ENCODE data around the gene IL9R.
"Not testable (repeated sequence)": the region's sequence is repeated elsewhere in the genome, so short reads cannot be mapped to it uniquely, and the experiment has no call there.

The IL9R gene

GRCh38 chrX:155999751-156000150 is 2.3 kb downstream of the IL9R start:
- DNase-seq: not testable (repeated sequence)

GRCh38 chrX:156000361-156000926 is 2.9 kb downstream of the IL9R start:
- no peak for DNase-seq

- DNase-seq: no peak
These were observed 3.6 kb downstream of the IL9R start for GRCh38 chrX:156001001-156001666.

GRCh38 chrX:156001667-156002021 is 4.1 kb downstream of the IL9R start:
- DNase-seq: no peak

GRCh38 chrX:156002507-156002906 is 5.0 kb downstream of the IL9R start:
- DNase-seq: no peak

- DNase-seq: no peak
These were observed 6.1 kb downstream of the IL9R start for GRCh38 chrX:156003486-156004185.

GRCh38 chrX:156004256-156004655 is 6.8 kb downstream of the IL9R start:
- DNase-seq: no peak

GRCh38 chrX:156004740-156005139 is 7.2 kb downstream of the IL9R start:
- DNase-seq: no peak

GRCh38 chrX:156005144-156005543 is 7.6 kb downstream of the IL9R start:
- DNase-seq: no peak

GRCh38 chrX:156006468-156006867 is 9.0 kb downstream of the IL9R start:
- not testable (repeated sequence) for DNase-seq

GRCh38 chrX:156008379-156008778 is 10.9 kb downstream of the IL9R start:
- not testable (repeated sequence) for DNase-seq

- DNase-seq: no peak
These were observed 11.4 kb downstream of the IL9R start for GRCh38 chrX:156008915-156009314.

GRCh38 chrX:156009691-156010090 is 12.2 kb downstream of the IL9R start:
- not testable (repeated sequence) for DNase-seq

GRCh38 chrX:156013286-156013953 is 15.9 kb downstream of the IL9R start:
- DNase-seq: not testable (repeated sequence)

- not testable (repeated sequence) for DNase-seq
These were observed 22.4 kb downstream of the IL9R start for GRCh38 chrX:156019846-156020245.

GRCh38 chrX:156023002-156023401 is 25.5 kb downstream of the IL9R start:
- not testable (repeated sequence) for DNase-seq

GRCh38 chrX:156024949-156025492 is 27.5 kb downstream of the IL9R start:
- DNase-seq: not testable (repeated sequence)

- not testable (repeated sequence) for DNase-seq
These were observed 31.2 kb downstream of the IL9R start for GRCh38 chrX:156028653-156029237.

GRCh38 chrX:156029296-156029695 is 31.8 kb downstream of the IL9R start:
- DNase-seq: not testable (repeated sequence)

GRCh38 chrX:156029707-156030442 is 32.4 kb downstream of the IL9R start:
- DNase-seq: not testable (repeated sequence)

GRCh38 chrX:156030474-156030873 is 33.0 kb downstream of the IL9R start:
- DNase-seq: not testable (repeated sequence)

Measured in GOT3 (cell line).